GM18861 (cell line): ENCODE measurements around the gene LMTK2.

Experiments
- ATAC-seq: cut with Tn5 transposase; IDR thresholded peaks from one replicate; pipeline ENCODE4 v1.9.1; 2021; ENCODE audit not compliant: unreplicated experiment

The LMTK2 gene

GRCh38 chr7:98136423-98136822, 29.8 kb downstream of the LMTK2 start:
- ATAC-seq = no peak

DNA sequence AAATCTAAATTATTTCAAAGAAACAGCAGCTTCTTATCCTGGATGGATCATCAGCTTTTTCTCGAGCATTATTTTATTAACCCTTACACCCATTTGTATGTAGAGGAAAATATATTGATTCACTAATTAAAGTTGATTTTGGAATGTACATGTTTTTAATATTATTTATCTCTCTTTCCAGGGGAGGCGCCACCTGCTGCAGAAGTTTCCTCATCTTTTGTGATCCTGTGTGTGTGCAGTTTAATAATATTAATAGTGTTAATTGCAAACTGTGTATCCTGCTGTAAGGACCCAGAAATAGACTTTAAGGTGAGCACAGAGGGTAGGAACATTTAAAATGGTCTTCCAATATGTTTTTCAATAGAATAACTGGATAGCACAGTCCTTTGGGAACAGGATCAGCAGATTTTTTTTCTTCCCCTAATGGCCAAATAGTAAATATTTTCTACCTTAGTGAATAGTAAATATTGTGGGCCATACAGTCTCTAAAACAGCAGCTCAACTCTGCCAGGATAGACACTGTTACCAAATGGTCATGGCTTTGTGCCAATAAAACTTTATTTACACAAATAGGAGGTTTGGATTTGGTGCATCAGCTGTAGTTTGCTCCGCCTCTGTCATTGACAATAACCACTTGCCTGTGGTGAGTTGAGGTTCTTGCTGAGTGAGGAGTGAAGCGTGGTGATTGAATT, 30.6 kb downstream of the LMTK2 start:
- ATAC-seq = no peak

DNA sequence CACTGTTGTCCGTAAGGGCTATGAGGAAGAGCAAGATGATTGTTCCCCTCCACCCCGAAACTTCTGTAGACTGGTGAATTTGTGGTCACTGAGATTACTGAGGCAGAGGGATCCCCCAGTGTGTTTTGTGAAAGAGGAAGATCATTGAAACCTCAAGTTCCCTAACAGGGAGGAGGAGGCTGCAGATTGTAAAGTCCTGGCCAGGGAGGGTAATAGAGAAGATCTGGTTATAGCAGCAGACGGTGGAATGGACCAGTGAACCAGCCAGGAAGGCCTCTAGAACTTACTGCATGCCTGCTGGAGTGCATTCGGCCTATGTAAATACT, 31.1 kb downstream of the LMTK2 start:
- ATAC-seq = peak; percentile 71

DNA sequence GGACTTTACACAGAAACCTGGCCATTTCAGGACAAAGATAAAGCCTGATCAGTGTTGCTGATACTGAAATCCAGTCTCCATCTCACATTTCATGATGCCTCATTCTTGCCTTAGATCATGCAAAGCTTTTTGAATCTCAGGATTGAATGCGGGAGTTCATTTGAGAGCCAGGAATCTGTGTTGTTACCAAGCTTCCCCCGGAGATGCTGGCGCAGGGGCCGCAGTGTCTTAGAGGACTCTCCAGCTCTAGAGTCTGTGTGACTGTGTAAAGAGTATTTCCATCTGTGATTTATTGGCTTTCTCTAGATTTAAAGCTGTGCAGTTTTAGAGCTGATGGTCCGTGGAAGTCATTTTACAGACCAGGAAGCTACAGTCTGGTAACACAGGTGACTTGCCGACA, 32.0 kb downstream of the LMTK2 start:
- no peak for ATAC-seq

- ATAC-seq = no peak
Measured at GRCh38 chr7:98142658-98143057, 36.0 kb downstream of the LMTK2 start.

DNA sequence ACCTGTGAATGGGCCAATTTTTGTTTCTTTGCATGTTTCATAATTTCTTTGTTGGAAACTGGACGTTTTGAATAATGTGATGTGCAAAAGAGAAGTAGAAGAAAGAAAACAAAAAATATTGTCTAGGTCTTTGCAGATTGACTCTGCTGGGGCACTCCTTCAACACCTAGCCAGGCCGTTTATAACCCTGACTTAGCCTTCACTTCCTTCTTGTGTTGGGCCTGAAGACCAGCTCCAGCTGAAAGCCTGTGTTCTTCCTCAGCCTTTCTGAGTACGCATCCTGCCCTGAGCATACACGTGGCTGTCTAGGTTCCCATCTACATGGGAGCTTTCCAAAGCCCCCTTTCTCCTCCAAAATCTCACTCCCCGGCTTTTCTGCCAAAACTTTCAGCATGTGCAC, 41.9 kb downstream of the LMTK2 start:
- ATAC-seq = no peak

DNA sequence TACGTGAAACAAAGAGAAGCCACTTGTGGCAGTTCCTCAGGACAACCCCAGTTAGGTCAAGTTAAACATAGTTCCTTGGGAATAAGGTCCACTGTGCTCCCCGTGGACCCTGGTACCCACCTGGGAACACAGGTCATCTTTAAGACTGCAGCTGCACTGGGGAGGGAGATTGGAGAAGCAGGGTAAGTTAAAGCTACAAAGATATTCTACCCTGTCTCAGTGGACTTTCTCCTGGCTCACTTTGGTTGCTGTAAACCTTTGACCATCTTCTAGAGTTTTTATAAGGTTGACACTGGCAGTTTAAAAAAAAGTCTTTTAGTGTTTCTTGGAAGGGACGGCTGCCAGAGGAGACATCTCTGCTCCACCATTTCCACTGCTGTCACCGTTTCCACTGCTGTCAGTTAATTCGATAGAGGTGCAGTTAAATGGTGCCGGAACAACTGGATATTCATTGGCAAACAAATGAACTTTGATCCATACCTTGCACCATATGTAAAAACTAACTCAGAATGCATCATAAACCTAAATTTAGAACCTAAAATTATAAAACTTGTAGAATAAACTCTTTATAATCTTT, 42.5 kb downstream of the LMTK2 start:
- no peak for ATAC-seq

GRCh38 chr7:98151884-98152283, 45.2 kb downstream of the LMTK2 start:
- ATAC-seq = no peak

DNA sequence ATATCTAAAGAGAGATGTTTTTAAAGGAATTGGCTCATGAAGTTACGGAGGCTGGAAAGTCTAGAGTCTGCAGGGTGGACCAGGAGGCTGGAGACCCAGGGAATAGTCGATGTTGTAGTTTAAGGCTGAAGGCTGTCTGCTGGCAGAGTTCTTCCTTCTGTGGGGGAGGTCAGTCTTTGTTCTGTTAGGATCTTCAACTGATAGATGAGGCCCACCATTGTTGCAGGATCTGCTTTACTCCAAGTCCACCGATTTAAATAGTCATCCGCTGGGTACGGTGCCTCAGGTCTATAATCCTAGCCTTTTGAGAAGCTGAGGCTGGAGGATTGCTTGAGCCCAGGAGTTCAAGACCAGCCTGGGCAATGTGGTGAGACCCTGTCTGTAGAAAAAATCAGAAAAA, 50.0 kb downstream of the LMTK2 start:
- ATAC-seq = no peak

DNA sequence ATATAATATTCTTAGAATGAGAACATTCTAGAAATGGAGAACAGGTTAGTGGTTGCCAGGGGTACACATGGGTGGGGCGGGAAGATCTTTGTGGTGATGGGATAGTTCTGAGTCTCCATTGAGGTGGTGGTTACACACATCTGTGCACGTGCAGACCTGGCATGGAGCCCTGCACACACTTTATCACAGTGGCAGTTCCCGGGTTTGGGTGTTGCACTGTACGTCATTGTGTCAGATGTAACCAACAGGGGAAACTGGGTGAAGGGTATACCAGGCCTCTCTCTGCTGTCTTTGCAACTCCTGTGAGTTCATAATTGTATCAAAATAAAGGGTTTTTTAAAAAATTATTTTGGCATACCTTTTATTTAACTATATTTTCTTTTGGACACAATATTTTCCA, 51.1 kb downstream of the LMTK2 start:
- ATAC-seq = no peak

DNA sequence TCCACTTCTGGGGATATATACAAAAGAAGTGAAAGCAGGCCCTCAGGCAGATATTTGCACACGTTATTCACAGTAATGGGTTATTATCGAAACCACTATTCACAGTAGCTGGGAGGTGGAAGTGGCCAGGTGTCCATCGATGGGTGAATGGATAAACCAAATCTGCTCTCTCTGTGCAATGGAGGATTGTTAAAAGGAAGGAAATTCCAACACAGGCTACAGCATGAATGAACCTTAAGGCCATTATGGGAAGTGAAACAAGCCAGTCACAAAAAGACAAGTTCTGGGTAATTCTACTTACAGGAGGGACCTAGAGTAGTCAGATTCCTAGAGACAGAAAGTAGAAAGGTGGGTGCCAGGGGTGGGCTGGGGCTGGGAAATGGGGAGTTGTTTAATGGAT, 56.1 kb downstream of the LMTK2 start:
- no peak for ATAC-seq

GRCh38 chr7:98163269-98163668, 56.6 kb downstream of the LMTK2 start:
- no peak for ATAC-seq

GRCh38 chr7:98163704-98164494, 57.2 kb downstream of the LMTK2 start:
- ATAC-seq = no peak

DNA sequence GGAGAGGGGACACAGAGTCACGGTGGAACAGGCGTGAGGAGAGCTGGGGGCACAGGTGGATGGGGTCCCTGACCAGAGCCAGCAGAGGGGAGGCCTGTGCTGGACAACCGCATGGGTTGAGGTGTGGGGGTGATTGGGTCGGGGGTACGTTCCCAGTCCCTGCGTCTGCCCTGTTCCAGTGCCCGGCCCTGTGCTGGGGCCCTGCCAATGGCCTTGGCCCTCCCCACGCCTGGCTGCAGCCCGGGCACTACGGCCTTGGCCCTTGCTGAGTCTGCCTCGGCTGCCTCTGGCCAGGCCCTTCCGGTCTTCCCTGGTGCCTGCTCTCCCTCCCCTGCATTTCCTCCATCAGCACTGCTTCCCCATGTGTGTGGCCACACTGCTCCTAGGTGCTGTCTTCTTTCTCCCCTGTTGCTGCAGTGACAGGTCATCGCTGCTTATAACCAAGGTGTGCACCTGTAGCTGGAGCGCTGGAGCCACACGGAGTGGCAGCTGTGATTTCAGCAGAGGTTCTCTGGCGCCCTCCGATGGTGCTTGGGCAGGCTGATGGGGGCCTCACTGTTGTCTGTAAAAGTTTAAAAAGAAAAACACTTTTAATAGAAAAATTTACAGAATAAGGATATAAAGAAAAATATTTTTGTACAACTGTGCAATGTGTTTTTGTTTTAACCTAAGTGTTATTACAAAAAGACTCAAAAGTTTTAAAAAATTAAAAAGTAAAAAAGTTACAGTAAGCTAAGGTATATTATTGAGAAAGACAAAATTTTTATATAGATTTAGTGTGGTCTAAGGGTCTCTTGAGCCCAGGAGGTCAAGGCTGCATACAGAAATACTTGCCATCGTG, 59.4 kb downstream of the LMTK2 start:
- ATAC-seq = peak; percentile 58

DNA sequence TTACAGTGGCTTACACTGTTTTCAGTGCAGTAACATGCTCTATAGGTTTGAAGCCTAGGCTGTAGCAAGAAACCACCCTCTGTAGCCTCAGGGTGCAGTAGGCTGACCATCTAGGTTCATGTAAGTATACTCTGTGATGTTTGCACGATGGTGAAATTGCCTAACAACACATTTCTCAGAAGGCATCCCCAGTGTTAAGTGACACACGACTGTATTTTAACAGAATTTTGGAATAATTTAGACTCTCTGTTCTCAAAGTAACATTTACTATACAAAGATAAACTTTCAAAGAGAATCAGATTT, 60.0 kb downstream of the LMTK2 start:
- no peak for ATAC-seq

DNA sequence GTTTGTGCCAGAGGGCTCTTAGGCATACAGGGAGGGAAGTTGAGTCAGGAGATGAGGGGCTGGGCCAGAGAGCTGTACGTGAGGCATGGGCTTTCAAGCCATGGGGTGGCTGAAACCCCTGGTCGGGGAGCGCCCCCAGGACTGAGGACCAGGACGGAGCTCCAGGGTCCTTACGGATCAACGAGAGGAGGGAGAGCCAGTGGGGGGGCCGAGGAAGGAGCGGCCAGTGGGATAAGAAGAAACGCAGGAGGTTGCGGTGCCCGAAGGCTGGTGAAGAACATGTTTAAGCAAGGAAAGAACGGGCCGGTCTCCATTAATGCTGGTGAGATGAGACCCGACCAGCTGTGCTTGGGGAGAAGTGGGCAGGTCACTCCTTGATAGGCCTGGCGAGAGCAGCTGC, 61.0 kb downstream of the LMTK2 start:
- no peak for ATAC-seq

DNA sequence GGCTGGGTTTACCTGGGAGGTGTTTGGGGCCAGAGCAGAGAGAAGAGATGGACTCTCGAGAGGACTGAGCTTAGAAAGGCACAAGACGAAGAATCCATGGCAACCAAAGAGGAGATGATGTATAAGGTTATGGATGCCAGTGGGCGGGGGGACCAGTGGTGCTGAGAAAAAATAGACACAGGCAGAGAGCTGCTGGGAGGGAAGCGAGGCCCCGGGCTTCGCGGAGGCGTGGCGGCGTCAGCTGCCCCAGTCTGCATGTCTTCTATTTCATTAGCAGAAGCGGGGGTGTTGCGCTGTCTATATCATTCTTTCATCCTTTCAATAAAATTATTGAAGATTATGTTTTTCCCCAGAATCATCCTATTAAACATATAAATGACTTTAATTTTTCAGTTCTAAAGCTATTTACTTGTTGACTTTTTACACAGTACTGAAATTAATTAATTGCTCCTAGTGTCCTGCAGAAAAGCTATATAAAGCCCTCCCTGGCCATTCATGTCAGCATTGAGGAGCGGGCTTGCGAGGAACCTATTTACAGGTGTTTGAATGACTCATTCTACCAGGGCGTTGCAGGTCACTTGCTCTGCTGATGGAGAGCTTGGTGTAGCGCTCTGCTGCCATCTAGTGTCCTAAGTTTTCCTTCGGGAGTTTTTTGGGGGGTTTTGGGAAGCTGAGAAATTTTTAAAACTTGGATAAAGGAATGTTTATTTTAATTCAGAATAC, 61.7 kb downstream of the LMTK2 start:
- peak; percentile 62 for ATAC-seq

DNA sequence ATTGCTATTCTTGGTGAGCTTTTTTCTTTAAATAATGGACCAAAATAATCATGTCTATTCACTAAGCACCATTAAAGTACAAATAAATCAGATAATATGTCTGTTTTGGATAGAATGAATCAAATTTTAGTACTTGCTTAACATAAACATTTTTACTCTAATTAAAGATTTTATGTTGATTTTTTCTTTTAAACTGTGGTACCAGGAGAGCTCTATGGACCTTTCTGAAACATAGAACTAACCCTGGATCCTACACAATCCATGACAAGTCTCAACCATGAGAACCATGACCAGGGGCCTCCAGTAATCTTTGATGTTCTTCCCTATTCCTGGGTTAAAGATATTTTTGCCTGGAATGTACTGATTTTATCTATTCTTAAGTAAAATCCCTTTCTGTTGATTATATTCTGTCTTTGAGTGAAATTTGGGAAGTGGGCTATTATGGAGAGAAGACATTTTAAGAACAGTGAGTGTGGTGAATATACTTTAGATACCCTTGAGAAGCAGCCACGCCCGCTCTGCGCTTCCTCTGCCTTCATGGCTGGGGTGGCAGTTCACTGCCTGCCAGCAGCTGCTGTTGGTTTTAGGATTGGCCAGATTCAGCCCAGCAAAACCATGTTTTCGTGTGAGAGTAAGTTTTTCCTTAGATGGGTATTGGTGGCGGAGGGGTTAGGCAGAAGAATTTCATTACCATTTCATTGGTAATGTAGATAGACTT, 62.4 kb downstream of the LMTK2 start:
- ATAC-seq = no peak

DNA sequence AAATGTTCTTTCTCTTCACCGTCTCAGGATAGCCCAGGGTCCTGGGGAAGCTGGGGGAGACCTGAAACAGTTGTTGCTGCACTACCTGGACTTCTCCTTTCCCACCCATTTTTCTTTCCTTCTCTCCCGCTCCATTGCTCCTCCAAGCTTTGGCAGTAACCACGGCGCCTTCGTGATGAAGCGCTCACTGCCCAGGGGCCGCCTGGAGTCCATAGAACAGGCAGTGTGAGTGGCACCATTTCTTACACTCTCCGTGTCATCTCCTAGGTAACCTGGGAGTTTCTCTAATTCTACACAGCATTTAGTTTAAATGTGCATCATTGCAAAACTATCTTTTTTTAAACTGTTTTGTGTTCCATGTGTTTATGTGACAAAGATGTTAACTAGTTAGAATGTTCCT, 64.3 kb downstream of the LMTK2 start:
- no peak for ATAC-seq

- ATAC-seq = no peak
Measured at GRCh38 chr7:98171449-98171848, 64.8 kb downstream of the LMTK2 start.
